Activated B cell treated with CpG ODN at 0.5 μM for 24 hours (primary cell): ENCODE measurements around the gene SHF. TPM values are rescaled to one million over a fixed set of nuclear protein-coding genes. Genes with fewer than 3 reads are reported as not detected.

Experiments
- ATAC-seq: fragments of 200-7000 bp; cut with Tn5 transposase; one replicate; pipeline ENCODE4 v1.10.0; 2021; ENCODE audit warnings: low read depth, mild to moderate bottlenecking, moderate library complexity
- CTCF ChIA-PET: fragments of 350-600 bp; sonication (Branson Sonifier 250); formaldehyde crosslinking; loops from one replicate; lab custom pipeline; 2021; ENCODE audit warnings: antibody characterized with exemption; lab: Charles Lee
- POLR2A ChIA-PET: fragments of 350-600 bp; sonication (Branson Sonifier 250); formaldehyde crosslinking; loops from one replicate; lab custom pipeline; 2021; ENCODE audit warnings: antibody characterized with exemption; lab: Charles Lee
- DNase-seq: peaks from one replicate; pipeline ENCODE4 v3.0.0; 2022
- H3K27ac Mint-ChIP-seq: one replicate; pipeline ENCODE4 v1.8.0; 2020; ENCODE audit warnings: mixed read lengths
- H3K27me3 Mint-ChIP-seq: one replicate; pipeline ENCODE4 v1.8.0; 2021; ENCODE audit warnings: mixed read lengths
- H3K36me3 Mint-ChIP-seq: one replicate; pipeline ENCODE4 v1.8.0; 2021; ENCODE audit warnings: low read depth, mixed read lengths
- H3K4me1 Mint-ChIP-seq: one replicate; pipeline ENCODE4 v1.8.0; 2021; ENCODE audit warnings: mixed read lengths
- H3K4me3 Mint-ChIP-seq: one replicate; pipeline ENCODE4 v1.8.0; 2020; ENCODE audit warnings: mild to moderate bottlenecking, mixed read lengths
- H3K9me3 Mint-ChIP-seq: one replicate; pipeline ENCODE4 v1.8.0; 2020; ENCODE audit warnings: mixed read lengths
- intact Hi-C: fragments of 100-400 bp; cut with micrococcal nuclease; formaldehyde crosslinking; loops from one replicate; pipeline ENCODE4 v1.15.1; 2024
- total RNA-seq: library from RNA; stranded (reverse); gene quantifications from 2 replicates; pipeline ENCODE4 v1.2.3, GENCODE V29; 2022
- TF ChIP-seq, protein P1 (sequence below): fragments of 200-600 bp; IDR thresholded peaks from one replicate; pipeline ENCODE4 v1.8.0; 2022; ENCODE audit warnings: antibody characterized with exemption, mild to moderate bottlenecking

SHF gene
- total RNA-seq, 1 donor from 2014 or later = 8.5 TPM

DNA sequence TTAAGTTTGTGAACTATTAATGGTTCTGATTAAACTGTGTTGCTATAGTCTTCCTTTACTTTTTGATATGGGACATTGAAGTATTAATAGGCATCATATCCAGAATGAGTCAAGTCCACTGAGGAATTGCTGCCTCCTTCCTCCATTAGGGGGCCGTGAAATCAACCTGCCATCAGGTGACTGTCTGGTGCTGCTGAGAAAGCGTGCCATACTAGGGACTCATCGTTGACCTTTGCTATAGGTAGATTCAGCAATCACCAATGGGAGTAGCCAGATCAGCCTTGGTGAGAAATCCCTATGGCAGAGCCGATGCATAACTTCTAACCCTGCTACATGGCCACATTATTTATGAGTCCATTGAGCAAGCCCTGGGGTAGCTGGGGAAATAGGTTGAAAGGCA, 34.2 kb upstream of the SHF start:
- H3K4me1 Mint-ChIP-seq = no peaks in the 10 kb centered on the region
- POLR2A ChIA-PET = no interaction called here
- peaks cover 53% of the 10 kb centered on the region for H3K27me3 Mint-ChIP-seq
- intact Hi-C loops = no loop called here
- no peak overlapping the region for H3K4me3 Mint-ChIP-seq
- ATAC-seq = no peak
- CTCF ChIA-PET = no interaction called here
- no peaks in the 10 kb centered on the region for H3K36me3 Mint-ChIP-seq
- DNase-seq = no peak
- H3K9me3 Mint-ChIP-seq = no peaks in the 10 kb centered on the region
- H3K27ac Mint-ChIP-seq = no peak overlapping the region
- TF ChIP-seq, protein P1, sequence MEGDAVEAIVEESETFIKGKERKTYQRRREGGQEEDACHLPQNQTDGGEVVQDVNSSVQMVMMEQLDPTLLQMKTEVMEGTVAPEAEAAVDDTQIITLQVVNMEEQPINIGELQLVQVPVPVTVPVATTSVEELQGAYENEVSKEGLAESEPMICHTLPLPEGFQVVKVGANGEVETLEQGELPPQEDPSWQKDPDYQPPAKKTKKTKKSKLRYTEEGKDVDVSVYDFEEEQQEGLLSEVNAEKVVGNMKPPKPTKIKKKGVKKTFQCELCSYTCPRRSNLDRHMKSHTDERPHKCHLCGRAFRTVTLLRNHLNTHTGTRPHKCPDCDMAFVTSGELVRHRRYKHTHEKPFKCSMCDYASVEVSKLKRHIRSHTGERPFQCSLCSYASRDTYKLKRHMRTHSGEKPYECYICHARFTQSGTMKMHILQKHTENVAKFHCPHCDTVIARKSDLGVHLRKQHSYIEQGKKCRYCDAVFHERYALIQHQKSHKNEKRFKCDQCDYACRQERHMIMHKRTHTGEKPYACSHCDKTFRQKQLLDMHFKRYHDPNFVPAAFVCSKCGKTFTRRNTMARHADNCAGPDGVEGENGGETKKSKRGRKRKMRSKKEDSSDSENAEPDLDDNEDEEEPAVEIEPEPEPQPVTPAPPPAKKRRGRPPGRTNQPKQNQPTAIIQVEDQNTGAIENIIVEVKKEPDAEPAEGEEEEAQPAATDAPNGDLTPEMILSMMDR = no peak

DNA sequence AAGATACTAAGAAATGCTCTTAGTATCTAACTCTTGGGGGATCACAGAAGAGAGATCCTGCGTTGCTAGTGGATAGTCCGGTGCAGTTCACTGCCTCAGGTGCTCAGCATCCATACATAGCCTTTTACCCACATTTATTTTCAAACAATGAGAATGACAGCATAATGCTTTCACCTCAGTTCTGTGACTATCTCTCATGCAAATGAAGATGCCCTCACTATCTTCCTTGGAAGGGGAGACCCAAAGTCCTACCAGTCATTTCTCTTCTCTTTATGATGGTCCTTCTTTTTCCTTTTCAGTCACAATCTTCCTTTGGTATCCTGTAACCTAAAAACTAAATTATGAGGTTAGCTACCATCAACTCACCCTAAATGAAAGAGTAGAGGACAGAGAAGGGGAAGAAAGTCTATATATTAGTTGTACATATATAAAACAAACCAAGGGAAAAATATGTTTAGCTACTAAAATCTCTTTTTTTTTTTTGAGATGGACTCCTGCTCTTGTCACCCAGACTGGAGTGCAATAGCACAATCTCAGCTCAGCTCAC, 33.4 kb upstream of the SHF start:
- no peak overlapping the region for H3K4me3 Mint-ChIP-seq
- no peak overlapping the region for H3K27ac Mint-ChIP-seq
- DNase-seq = no peak
- intact Hi-C loops = no loop called here
- no peaks in the 10 kb centered on the region for H3K4me1 Mint-ChIP-seq
- POLR2A ChIA-PET = no interaction called here
- H3K27me3 Mint-ChIP-seq = peaks cover 48% of the 10 kb centered on the region
- H3K9me3 Mint-ChIP-seq = no peaks in the 10 kb centered on the region
- CTCF ChIA-PET = no interaction called here
- TF ChIP-seq, protein P1 = no peak
- H3K36me3 Mint-ChIP-seq = no peaks in the 10 kb centered on the region
- no peak for ATAC-seq

DNA sequence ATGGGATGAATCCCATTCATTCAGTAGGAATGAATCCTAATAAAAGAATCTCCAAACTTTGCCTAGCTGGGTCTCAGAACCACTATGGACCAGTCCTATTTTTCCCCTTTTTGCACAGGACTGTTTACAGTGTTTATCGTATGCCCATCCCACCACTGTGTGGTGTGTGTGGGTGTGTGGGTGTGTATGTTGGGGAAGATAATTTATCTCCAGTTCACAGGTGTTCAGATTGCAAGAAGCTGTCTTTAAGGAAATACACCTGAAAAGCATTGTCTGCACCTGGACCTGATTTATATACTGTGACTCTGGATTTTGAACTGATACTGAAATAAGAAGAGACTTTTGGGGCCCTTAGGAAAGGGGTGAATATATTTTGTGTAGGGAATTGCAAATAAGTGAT, 24.7 kb upstream of the SHF start:
- DNase-seq (no peak), ATAC-seq (no peak)
- Mint-ChIP-seq H3K36me3 (no peaks in the 10 kb centered on the region), H3K9me3 (no peaks in the 10 kb centered on the region), H3K27me3 (peaks cover 18% of the 10 kb centered on the region), H3K27ac (no peak overlapping the region), H3K4me3 (no peak overlapping the region), H3K4me1 (no peaks in the 10 kb centered on the region)
- intact Hi-C loops = no loop called here
- POLR2A ChIA-PET = no interaction called here
- CTCF ChIA-PET = interaction anchor here (0.6 to 1.2 kb wide), 2 partner anchors 12 to 245 kb away, joined by 3 read pairs; no protein-coding TSS in a partner anchor
- TF ChIP-seq, protein P1 = no peak

DNA sequence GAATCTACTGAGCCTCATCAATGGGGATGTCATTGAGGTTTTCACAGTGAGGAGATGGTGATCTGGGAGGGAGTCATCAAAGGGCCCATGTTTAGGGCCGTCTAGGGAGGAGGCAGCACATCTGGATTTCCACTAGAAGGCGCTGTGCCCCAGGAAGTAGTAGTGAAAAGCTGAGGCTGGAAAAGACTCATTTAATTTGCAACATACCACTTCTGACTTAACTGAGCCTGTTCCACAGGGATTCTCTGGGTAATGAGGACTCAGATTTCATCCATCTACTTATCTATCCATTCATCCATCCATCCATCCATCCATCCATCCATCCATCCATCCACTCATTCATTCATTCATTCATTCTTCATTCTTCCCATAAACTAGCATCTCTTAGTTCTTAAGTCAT, 17.4 kb upstream of the SHF start:
- H3K4me3 Mint-ChIP-seq = no peak overlapping the region
- intact Hi-C loops = no loop called here
- H3K36me3 Mint-ChIP-seq = no peaks in the 10 kb centered on the region
- TF ChIP-seq, protein P1 = no peak
- H3K4me1 Mint-ChIP-seq = peaks cover 1% of the 10 kb centered on the region
- ChIA-PET POLR2A (interaction anchor here (1.3 kb wide), 1 partner anchor 197 kb away, joined by 5 read pairs; a partner anchor contains a TSS), CTCF (interaction anchor here (0.7 to 3.0 kb wide), 8 partner anchors 25 to 253 kb away, joined by 3 to 15 read pairs (median 4); no protein-coding TSS in a partner anchor)
- H3K27me3 Mint-ChIP-seq = peaks cover 23% of the 10 kb centered on the region
- DNase-seq (no peak), ATAC-seq (no peak)
- no peak overlapping the region for H3K27ac Mint-ChIP-seq
- H3K9me3 Mint-ChIP-seq = no peaks in the 10 kb centered on the region

DNA sequence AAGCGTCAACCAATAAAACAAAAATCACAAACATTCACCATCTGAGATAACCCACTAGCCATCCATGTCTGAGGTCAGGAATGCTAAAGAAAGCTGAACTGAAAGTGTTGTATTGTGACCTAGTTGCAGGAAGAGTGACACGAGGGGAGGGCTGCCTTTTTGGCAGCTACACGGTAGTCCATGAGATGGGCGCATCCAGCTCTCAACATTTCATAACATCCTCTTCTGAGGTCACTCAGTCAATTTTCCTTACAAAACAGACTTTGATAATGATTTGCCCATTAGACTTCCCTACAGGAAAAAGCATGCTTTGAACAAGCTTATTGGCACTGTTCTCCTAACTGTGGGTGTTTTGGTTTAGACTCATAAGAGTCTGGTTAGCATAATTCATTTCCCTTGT, 15.4 kb upstream of the SHF start:
- peaks cover 16% of the 10 kb centered on the region for H3K27me3 Mint-ChIP-seq
- no peak overlapping the region for H3K4me3 Mint-ChIP-seq
- H3K27ac Mint-ChIP-seq = no peak overlapping the region
- ATAC-seq (no peak), DNase-seq (no peak)
- H3K9me3 Mint-ChIP-seq = no peaks in the 10 kb centered on the region
- CTCF ChIA-PET = interaction anchor here (1.1 to 3.0 kb wide), 3 partner anchors 35 to 197 kb away, joined by 3 to 15 read pairs (median 6); no protein-coding TSS in a partner anchor
- TF ChIP-seq, protein P1 = no peak
- peaks cover 7% of the 10 kb centered on the region for H3K4me1 Mint-ChIP-seq
- peaks cover 13% of the 10 kb centered on the region for H3K36me3 Mint-ChIP-seq
- intact Hi-C loops = loop anchor here (5.0 kb wide), 2 partner anchors 319 to 476 kb away; partner anchors contain the start of gene SLC30A4
- POLR2A ChIA-PET = no interaction called here
